ENCODE results near the gene TFPI2. TPM values are rescaled to one million over a fixed set of nuclear protein-coding genes. Genes with fewer than 3 reads are reported as not detected.

The TFPI2 gene
- total and polyA plus RNA-seq, 4 experiments from 2014 or later: not detected

- ChIA-PET POLR2A (ENCODE audit: partially characterized antibody) (no interaction called here), CTCF (ENCODE audit: partially characterized antibody) (no interaction called here)
- no peaks in the 10 kb centered on the region for H3K36me3 ChIP-seq (ENCODE audit: insufficient read depth, low read length)
- H3K9me3 Mint-ChIP-seq: peaks cover 0 to 5% (median 3%) of the 10 kb centered on the region in 8 donors
- no peak overlapping the region for H3K27ac ChIP-seq (ENCODE audit: low read depth, low read length)
- peaks cover 0 to 3% (median 0%) of the 10 kb centered on the region in 4 donors for H3K4me1 Mint-ChIP-seq
- no peaks in the 10 kb centered on the region for H3K27me3 Mint-ChIP-seq
- no peaks in the 10 kb centered on the region for H3K9me3 ChIP-seq (ENCODE audit: control insufficient read depth in 1 of 2, low read length in 2 of 2)
- DNase-seq: no peak
- no peaks in the 10 kb centered on the region for H3K27me3 ChIP-seq (ENCODE audit: insufficient read depth, low read length)
- H3K36me3 Mint-ChIP-seq: no peaks in the 10 kb centered on the region
- no peaks in the 10 kb centered on the region for H3K4me1 ChIP-seq (ENCODE audit: insufficient read depth, low read length)
- no peak overlapping the region for H3K4me3 Mint-ChIP-seq
- no peak overlapping the region for H3K27ac Mint-ChIP-seq
- H3K4me3 ChIP-seq (ENCODE audit: low read length in 2 of 2): no peak overlapping the region
- intact Hi-C loops (cut with micrococcal nuclease): no loop called here
Measured at GRCh38 chr7:93873998-93874574, 16.5 kb downstream of the TFPI2 start.

GRCh38 chr7:93866886-93867285 lies 23.7 kb downstream of the TFPI2 start:
- CTCF ChIA-PET (ENCODE audit: partially characterized antibody): no interaction called here
- no peaks in the 10 kb centered on the region for H3K36me3 Mint-ChIP-seq
- intact Hi-C loops (cut with micrococcal nuclease): no loop called here

GRCh38 chr7:93862651-93863050 lies 27.9 kb downstream of the TFPI2 start:
- Mint-ChIP-seq H3K27me3 (no peaks in the 10 kb centered on the region), H3K36me3 (no peaks in the 10 kb centered on the region), H3K4me3 (no peak overlapping the region), H3K9me3 (no peaks in the 10 kb centered on the region), H3K4me1 (no peaks in the 10 kb centered on the region), H3K27ac (no peak overlapping the region)
- intact Hi-C loops (cut with micrococcal nuclease): no loop called here
- Histone ChIP-seq H3K9me3 (ENCODE audit: control insufficient read depth in 1 of 2, low read length in 2 of 2) (no peaks in the 10 kb centered on the region), H3K4me3 (ENCODE audit: low read length in 2 of 2) (no peak overlapping the region), H3K27me3 (ENCODE audit: insufficient read depth, low read length) (no peaks in the 10 kb centered on the region), H3K36me3 (ENCODE audit: insufficient read depth, low read length) (no peaks in the 10 kb centered on the region), H3K4me1 (ENCODE audit: insufficient read depth, low read length) (no peaks in the 10 kb centered on the region), H3K27ac (ENCODE audit: low read depth, low read length) (no peak overlapping the region)
- DNase-seq: no peak
- ChIA-PET CTCF (ENCODE audit: partially characterized antibody) (no interaction called here), POLR2A (ENCODE audit: partially characterized antibody) (no interaction called here)

More at GRCh38 chr7:93866886-93867285, 23.7 kb downstream of the TFPI2 start:
- POLR2A ChIA-PET (ENCODE audit: partially characterized antibody): no interaction called here
- Histone ChIP-seq H3K9me3 (ENCODE audit: control insufficient read depth in 1 of 2, low read length in 2 of 2) (no peaks in the 10 kb centered on the region), H3K27me3 (ENCODE audit: insufficient read depth, low read length) (no peaks in the 10 kb centered on the region), H3K4me3 (ENCODE audit: low read length in 2 of 2) (no peak overlapping the region), H3K36me3 (ENCODE audit: insufficient read depth, low read length) (no peaks in the 10 kb centered on the region), H3K27ac (ENCODE audit: low read depth, low read length) (no peak overlapping the region), H3K4me1 (ENCODE audit: insufficient read depth, low read length) (no peaks in the 10 kb centered on the region)
- Mint-ChIP-seq H3K4me1 (no peaks in the 10 kb centered on the region), H3K27me3 (no peaks in the 10 kb centered on the region), H3K4me3 (no peak overlapping the region), H3K9me3 (no peaks in the 10 kb centered on the region), H3K27ac (no peak overlapping the region)
- DNase-seq: no peak

GRCh38 chr7:93861325-93861949 lies 29.1 kb downstream of the TFPI2 start:
- H3K4me3 Mint-ChIP-seq: no peak overlapping the region
- H3K36me3 Mint-ChIP-seq: no peaks in the 10 kb centered on the region
- no peak overlapping the region for H3K27ac ChIP-seq (ENCODE audit: low read depth, low read length)

GRCh38 chr7:93860261-93860660 lies 30.3 kb downstream of the TFPI2 start:
- Mint-ChIP-seq H3K4me1 (no peaks in the 10 kb centered on the region), H3K27ac (no peak overlapping the region), H3K9me3 (no peaks in the 10 kb centered on the region), H3K4me3 (no peak overlapping the region), H3K36me3 (no peaks in the 10 kb centered on the region), H3K27me3 (no peaks in the 10 kb centered on the region)
- intact Hi-C loops (cut with micrococcal nuclease): no loop called here
- Histone ChIP-seq H3K4me1 (ENCODE audit: insufficient read depth, low read length) (no peaks in the 10 kb centered on the region), H3K27me3 (ENCODE audit: insufficient read depth, low read length) (no peaks in the 10 kb centered on the region), H3K27ac (ENCODE audit: low read depth, low read length) (no peak overlapping the region), H3K4me3 (ENCODE audit: low read length in 2 of 2) (no peak overlapping the region), H3K36me3 (ENCODE audit: insufficient read depth, low read length) (no peaks in the 10 kb centered on the region), H3K9me3 (ENCODE audit: control insufficient read depth in 1 of 2, low read length in 2 of 2) (no peaks in the 10 kb centered on the region)
- ChIA-PET CTCF (ENCODE audit: partially characterized antibody) (no interaction called here), POLR2A (ENCODE audit: partially characterized antibody) (no interaction called here)
- no peak for DNase-seq

More at GRCh38 chr7:93861325-93861949, 29.1 kb downstream of the TFPI2 start:
- H3K4me1 Mint-ChIP-seq: no peaks in the 10 kb centered on the region
- no peak overlapping the region for H3K27ac Mint-ChIP-seq
- Histone ChIP-seq H3K9me3 (ENCODE audit: control insufficient read depth in 1 of 2, low read length in 2 of 2) (no peaks in the 10 kb centered on the region), H3K27me3 (ENCODE audit: insufficient read depth, low read length) (no peaks in the 10 kb centered on the region), H3K36me3 (ENCODE audit: insufficient read depth, low read length) (no peaks in the 10 kb centered on the region), H3K4me1 (ENCODE audit: insufficient read depth, low read length) (no peaks in the 10 kb centered on the region), H3K4me3 (ENCODE audit: low read length in 2 of 2) (no peak overlapping the region)
- no peaks in the 10 kb centered on the region for H3K9me3 Mint-ChIP-seq
- no peaks in the 10 kb centered on the region for H3K27me3 Mint-ChIP-seq
- POLR2A ChIA-PET (ENCODE audit: partially characterized antibody): no interaction called here
- no peak for DNase-seq
- intact Hi-C loops (cut with micrococcal nuclease): no loop called here
- CTCF ChIA-PET (ENCODE audit: partially characterized antibody): no interaction called here

- H3K27ac Mint-ChIP-seq: no peak overlapping the region
- Histone ChIP-seq H3K27ac (ENCODE audit: low read depth, low read length) (no peak overlapping the region), H3K4me3 (ENCODE audit: low read length in 2 of 2) (no peak overlapping the region), H3K9me3 (ENCODE audit: control insufficient read depth in 1 of 2, low read length in 2 of 2) (no peaks in the 10 kb centered on the region), H3K4me1 (ENCODE audit: insufficient read depth, low read length) (no peaks in the 10 kb centered on the region), H3K27me3 (ENCODE audit: insufficient read depth, low read length) (no peaks in the 10 kb centered on the region), H3K36me3 (ENCODE audit: insufficient read depth, low read length) (no peaks in the 10 kb centered on the region)
- POLR2A ChIA-PET (ENCODE audit: partially characterized antibody): no interaction called here
- no peaks in the 10 kb centered on the region for H3K4me1 Mint-ChIP-seq
- DNase-seq: no peak
- CTCF ChIA-PET (ENCODE audit: partially characterized antibody): no interaction called here
- intact Hi-C loops (cut with micrococcal nuclease): no loop called here
- peaks cover 0 to 2% (median 0%) of the 10 kb centered on the region in 8 donors for H3K9me3 Mint-ChIP-seq
- no peaks in the 10 kb centered on the region for H3K27me3 Mint-ChIP-seq
- no peaks in the 10 kb centered on the region for H3K36me3 Mint-ChIP-seq
- no peak overlapping the region for H3K4me3 Mint-ChIP-seq
Measured at GRCh38 chr7:93858857-93859256, 31.7 kb downstream of the TFPI2 start.

GRCh38 chr7:93856323-93856722 lies 34.2 kb downstream of the TFPI2 start:
- Histone ChIP-seq H3K4me3 (ENCODE audit: low read length in 2 of 2) (no peak overlapping the region), H3K27ac (ENCODE audit: low read depth, low read length) (no peak overlapping the region), H3K36me3 (ENCODE audit: insufficient read depth, low read length) (no peaks in the 10 kb centered on the region), H3K4me1 (ENCODE audit: insufficient read depth, low read length) (no peaks in the 10 kb centered on the region), H3K27me3 (ENCODE audit: insufficient read depth, low read length) (no peaks in the 10 kb centered on the region), H3K9me3 (ENCODE audit: control insufficient read depth in 1 of 2, low read length in 2 of 2) (no peaks in the 10 kb centered on the region)
- Mint-ChIP-seq H3K27me3 (no peaks in the 10 kb centered on the region), H3K27ac (no peak overlapping the region), H3K36me3 (no peaks in the 10 kb centered on the region), H3K4me3 (no peak overlapping the region), H3K4me1 (no peaks in the 10 kb centered on the region), H3K9me3 (peaks cover 0 to 3% (median 0%) of the 10 kb centered on the region in 8 donors)
- POLR2A ChIA-PET (ENCODE audit: partially characterized antibody): no interaction called here
- CTCF ChIA-PET (ENCODE audit: partially characterized antibody): no interaction called here
- intact Hi-C loops (cut with micrococcal nuclease): no loop called here
- no peak for DNase-seq
